COLO668 (cell line): ENCODE results near the gene CNTNAP2.
"Not testable (repeated sequence)": the region's sequence is repeated elsewhere in the genome, so short reads cannot be mapped to it uniquely, and the experiment has no call there.

Source experiments
- DNase-seq: peaks from one replicate; lab custom pipeline; 2025; ENCODE audit not compliant: unreplicated experiment; lab: John Stamatoyannopoulos, UW

CNTNAP2 gene

GRCh38 chr7:147071536-147071935 is 954.9 kb downstream of the CNTNAP2 start:
- DNase-seq, result no peak

- DNase-seq, result no peak
These were observed 961.7 kb downstream of the CNTNAP2 start for GRCh38 chr7:147078312-147078711.

- DNase-seq, result no peak
These were observed 962.5 kb downstream of the CNTNAP2 start for GRCh38 chr7:147079083-147079482.

- no peak for DNase-seq
These were observed 963.4 kb downstream of the CNTNAP2 start for GRCh38 chr7:147079921-147080420.

- no peak for DNase-seq
These were observed 964.5 kb downstream of the CNTNAP2 start for GRCh38 chr7:147081117-147081516.

DNA sequence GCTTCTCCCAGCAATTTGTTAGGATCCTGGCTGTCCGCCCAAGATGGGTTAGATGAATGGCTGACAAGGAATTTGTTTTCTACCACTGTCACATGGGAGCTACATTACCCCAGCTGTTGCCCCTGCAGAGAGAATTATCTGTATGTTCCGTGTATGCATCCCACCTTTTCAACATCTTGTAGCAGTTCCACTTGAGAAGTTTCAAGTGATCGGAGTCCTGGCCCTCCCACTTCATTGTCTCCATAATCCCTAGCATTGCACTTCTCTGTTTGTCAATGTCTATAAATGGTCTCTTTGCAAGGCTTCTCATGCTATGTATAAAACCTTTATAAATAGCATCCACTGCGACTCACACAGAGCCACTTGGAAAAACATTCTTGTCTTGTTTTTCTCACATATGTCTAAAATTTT is 972.5 kb downstream of the CNTNAP2 start:
- DNase-seq, result no peak

DNA sequence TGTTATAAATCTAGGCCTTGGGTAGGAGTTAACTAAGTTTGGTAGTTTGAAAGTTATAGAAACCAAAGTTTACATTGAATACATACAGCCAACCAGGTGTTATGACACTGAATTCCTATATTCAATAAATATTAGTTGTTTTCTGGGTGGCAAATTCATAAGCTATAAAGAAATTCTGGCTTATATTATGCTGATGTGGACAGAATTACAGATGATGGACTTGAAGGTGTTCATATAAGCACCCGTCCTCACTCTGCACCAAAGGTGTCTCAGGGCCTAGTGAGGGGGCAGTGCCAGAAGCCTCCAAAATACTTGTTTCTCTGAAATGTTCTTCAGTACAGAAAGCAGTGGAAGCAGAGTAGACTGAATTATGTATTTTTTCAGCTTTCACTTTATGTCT is 973.0 kb downstream of the CNTNAP2 start:
- no peak for DNase-seq

- no peak for DNase-seq
These were observed 980.0 kb downstream of the CNTNAP2 start for GRCh38 chr7:147096629-147097028.

DNA sequence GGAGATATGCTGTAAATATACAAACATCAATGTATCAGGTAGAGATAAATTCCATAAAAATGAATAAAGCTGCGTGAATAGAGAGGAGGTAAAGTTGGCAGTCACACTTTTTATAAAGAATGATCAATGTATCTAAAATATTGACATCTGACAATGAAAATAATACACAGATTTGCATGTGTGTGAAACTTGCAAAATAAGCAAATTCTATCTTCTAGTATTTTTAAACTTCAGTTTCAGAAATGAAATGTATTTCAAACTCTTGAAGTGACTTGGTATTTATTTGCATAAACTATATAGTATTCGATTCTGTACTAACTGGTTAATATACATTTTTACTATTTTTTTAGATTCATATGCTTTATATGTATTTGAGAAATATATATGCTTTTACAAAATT is 986.6 kb downstream of the CNTNAP2 start:
- DNase-seq, result no peak

DNA sequence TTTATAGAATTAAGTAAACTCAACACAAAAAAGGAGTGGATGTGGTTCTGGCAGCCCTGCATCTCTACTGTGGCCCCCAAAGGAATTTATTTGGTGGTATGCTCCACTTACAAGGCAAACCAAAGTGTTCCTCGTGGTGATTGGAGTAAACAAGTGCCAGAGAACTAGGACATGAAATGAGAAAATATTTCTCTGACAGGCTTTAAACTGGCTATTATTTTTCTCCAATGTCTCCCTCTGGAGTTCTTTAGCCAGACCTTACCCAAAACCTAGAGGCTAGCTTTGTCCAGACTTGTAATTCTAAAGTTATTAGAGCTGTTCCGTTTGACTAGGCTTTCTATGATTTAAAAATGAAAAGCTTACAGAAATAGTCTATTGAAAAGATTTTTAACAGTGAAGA is 990.1 kb downstream of the CNTNAP2 start:
- DNase-seq, result no peak

- not testable (repeated sequence) for DNase-seq
These were observed 997.9 kb downstream of the CNTNAP2 start for GRCh38 chr7:147114525-147114924.

DNA sequence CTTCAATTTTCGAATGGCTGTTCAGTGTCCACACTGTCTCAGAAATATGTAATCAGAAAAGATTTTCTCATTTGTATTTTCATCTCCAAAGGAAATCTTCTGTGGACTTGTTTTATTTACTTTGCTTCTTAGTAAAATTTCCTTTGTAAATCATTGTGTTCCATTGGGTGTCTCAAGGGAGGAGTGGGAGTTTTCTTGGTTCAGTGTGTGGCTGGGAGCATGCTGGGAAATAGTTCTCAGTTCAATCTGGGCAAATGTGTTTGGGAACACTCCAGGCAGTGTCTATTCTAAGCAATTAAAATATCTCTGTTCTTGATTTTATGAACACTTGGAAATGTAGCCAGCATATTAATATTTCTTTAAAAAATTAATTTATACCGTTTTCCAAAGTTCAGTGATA is 1019.8 kb downstream of the CNTNAP2 start:
- no peak for DNase-seq

DNA sequence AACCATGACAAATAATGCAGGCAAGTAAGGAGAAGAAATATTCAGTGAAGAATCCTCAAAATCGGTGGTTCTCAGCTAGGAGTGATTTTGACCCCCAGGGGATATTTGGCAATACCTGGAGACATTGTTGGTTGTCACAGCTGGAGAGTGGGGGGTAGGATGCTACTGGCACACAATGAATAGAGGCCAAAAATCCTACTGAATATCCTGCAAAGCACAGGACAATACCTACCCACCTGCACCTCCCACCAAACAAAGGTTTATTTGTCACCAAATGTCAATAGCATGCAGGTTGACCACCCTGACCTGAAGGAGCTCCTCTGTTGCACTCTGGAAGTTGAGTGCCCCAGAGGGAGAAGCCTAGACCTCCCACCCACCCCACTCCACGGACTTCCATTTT is 1028.6 kb downstream of the CNTNAP2 start:
- DNase-seq, result no peak

- no peak for DNase-seq
These were observed 1029.6 kb downstream of the CNTNAP2 start for GRCh38 chr7:147146169-147146568.

DNA sequence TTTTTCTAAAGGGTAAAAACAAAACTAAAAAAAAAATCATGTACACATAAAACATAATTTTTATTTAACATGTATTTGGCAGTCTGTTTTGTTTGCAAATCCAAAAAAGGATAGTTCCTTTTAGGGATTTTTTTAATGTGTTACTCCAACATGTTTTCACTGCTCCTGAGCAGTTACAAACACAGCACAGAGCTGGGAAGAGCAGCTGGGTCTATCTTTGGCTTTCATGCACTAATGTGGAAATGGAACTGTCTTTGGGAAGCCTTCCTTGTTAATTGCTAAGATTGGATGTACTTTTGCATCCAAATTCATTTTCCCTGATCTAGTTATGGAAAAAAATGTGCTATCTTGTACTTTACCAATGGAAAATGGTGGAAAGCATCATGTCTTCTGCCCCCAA is 1035.1 kb downstream of the CNTNAP2 start:
- no peak for DNase-seq

- DNase-seq, result no peak
These were observed 1037.0 kb downstream of the CNTNAP2 start for GRCh38 chr7:147153571-147153970.

GRCh38 chr7:147161405-147161804 is 1044.8 kb downstream of the CNTNAP2 start:
- no peak for DNase-seq

- no peak for DNase-seq
These were observed 1053.9 kb downstream of the CNTNAP2 start for GRCh38 chr7:147170341-147171012.

DNA sequence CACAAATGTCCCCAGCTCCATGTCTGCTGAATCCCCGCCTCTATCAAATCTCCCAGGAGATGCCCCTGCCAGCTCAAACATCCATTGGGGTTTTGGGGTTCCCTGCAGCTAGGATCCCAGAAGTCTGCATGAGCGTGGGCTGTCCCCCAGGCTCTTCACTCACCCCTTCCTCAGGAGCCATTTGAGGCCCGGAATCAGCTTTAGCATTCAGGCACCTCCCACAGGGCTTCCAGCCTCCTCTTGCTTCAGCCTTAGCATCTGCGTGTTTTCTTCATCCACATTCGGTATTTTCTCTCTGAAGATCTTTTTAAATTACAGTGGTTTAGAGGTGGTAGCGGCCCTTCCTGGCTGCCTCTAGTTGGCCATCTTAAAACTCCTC is 1054.4 kb downstream of the CNTNAP2 start:
- no peak for DNase-seq

DNA sequence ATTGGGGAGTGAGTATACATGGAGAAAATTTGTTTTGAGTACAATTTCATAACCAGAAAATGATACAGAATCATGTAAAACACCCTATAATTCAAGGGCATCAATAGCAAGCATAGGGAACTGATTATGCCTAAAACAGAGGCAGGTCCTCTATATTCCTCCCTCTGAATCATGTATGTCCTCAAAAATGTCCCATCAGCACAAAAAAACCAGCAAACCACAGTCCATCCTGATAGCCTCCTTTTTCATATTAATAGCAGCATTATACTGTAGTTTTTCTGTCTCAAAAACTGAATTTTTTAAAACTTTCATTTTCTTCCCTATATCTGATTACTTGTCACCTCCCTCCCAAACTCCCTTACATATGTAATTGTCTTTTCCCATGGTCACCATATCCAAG is 1057.3 kb downstream of the CNTNAP2 start:
- no peak for DNase-seq

GRCh38 chr7:147182874-147183273 is 1066.3 kb downstream of the CNTNAP2 start:
- no peak for DNase-seq

- no peak for DNase-seq
These were observed 1066.7 kb downstream of the CNTNAP2 start for GRCh38 chr7:147183276-147183675.

DNA sequence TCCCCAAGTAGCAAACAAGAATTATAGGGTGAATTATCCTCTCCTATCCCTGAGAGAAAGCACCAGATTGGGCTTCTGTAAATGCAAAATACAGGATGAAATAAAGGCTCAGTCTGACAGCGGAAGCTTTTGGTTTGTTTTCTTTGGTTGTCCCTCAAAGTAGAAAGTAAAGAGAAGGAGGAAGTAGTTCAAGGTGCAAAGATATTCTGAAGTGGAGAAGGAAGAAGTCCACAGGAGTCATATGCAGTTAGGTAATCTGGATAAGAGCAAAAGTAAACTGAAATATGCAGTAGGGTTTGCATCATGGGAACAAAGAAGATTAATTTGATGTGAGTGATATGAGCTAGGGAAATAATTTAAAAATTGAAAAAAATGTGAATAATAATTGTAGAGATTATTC is 1071.9 kb downstream of the CNTNAP2 start:
- no peak for DNase-seq
